HG03439 (cell line): Measurements from ENCODE around the gene TMEM88.
"Not testable (repeated sequence)": the region's sequence is repeated elsewhere in the genome, so short reads cannot be mapped to it uniquely, and the experiment has no call there.

Source experiments
- ATAC-seq: cut with Tn5 transposase; IDR thresholded peaks from one replicate; pipeline ENCODE4 v1.9.1; 2021; ENCODE audit warnings: mild to moderate bottlenecking, moderate library complexity; ENCODE audit not compliant: unreplicated experiment

Gene TMEM88

GRCh38 chr17:7854851-7855659 lies at the start of gene TMEM88:
TSS of gene TMEM88 (plus strand) at chr17:7855066. CDS start at chr17:7855075, 9 bp downstream.
- ATAC-seq, result no peak

DNA sequence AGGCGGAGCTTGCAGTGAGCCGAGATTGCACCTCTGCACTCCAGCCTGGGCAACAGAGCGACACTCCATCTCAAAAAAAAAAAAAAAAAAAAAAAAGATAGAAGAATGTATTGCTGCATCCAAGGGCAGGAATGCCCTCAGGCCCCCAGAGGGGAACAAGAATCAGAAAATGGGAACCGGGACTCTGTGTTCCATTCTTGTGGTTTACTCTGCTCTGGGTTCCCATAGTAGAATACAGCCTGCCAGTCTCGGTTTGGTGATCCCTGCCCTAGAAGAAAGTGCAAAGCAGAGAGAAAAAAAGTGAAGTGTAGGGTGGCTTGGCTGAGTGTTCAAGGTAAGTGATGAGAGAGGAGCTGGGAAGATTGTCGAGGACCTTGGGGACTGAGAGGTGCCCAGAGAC lies 48.3 kb upstream of the TMEM88 start:
- no peak for ATAC-seq

- no peak for ATAC-seq
These were observed 47.7 kb upstream of the TMEM88 start for GRCh38 chr17:7807206-7807605.

DNA sequence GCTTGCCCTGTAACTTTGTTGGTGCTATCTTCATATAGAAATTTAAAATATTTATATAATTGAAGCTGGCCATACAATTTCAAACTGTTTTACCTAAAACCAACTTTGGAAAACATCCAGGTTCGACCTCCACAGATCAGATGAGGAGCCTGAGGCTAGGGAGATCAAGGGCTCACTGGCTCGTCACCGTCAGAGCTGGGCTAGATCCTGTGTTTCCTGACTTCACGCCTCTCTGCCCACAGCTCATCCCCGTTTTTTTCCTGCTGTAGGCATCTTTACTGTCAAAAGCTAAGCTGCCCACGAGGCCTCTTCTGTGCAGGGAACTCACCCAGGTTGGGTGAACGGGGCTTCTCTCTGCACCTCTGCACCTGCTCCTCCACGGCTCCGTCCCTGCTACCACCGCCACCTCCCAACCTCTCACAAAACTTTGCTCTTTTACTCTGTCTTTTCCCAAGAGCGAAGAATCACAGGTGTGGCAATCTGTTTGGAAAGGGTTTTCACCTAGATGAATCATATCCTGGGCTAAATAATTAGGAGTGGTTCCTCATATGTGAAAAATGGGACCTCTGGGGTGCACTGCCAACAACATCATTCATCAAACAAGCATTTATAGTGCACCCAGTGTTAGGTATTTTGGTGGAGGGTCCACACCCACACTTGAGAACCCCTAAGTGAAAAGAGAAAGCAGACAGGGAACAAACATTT lies 45.6 kb upstream of the TMEM88 start:
- ATAC-seq, result no peak

- not testable (repeated sequence) for ATAC-seq
These were observed 45.0 kb upstream of the TMEM88 start for GRCh38 chr17:7809791-7810343.

GRCh38 chr17:7811251-7811650 lies 43.6 kb upstream of the TMEM88 start:
- ATAC-seq, result no peak

GRCh38 chr17:7814969-7815368 lies 39.9 kb upstream of the TMEM88 start:
- ATAC-seq, result no peak

DNA sequence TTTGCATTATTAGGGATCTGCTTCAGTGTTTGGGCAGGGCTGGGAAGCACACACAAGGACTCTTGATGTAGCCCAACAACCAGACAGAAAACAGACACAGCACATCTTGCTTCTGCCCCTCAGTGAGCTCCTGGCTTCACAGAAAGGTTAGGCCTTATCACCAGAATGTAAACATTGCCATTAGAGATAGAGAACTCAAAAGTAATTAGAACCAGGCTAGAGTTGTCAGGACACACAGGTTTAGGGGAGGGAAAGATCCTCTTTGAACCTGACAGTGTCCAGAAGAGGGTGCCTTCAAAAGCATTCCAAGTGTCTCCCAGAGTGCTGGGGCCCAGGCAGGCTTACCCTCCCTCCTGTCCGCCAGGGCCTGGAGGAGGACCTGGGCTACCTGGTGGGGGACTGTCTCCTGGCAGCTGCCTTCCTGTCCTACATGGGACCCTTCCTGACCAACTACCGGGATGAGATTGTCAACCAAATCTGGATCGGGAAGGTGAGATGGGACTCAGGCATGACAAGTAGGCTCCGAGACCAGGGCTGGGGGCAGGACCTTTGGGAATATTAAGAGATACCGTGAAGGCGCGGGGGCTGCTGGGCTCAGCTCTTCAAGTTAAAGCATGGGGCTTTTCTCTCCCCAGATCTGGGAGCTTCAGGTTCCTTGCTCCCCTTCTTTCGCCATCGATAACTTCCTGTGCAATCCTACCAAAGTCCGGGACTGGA lies 37.8 kb upstream of the TMEM88 start:
- no peak for ATAC-seq

GRCh38 chr17:7817643-7817964 lies 37.3 kb upstream of the TMEM88 start:
- no peak for ATAC-seq

DNA sequence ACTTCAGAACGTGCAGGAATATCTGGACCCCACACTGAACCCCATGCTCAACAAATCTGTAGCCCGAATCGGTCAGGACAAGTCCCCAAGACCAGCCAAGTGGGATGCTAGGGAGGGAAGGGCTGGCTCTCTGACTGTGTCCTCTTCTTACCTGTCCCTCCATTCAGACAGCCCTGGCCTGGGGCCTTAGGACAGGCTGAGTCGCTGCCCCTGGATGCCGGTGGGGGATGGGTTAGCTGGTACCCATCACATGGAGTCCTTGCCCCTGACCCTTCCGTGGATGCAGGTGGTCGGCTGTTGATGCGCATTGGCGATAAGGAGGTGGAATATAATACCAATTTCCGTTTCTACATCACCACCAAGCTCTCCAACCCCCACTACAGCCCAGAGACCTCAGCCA lies 36.8 kb upstream of the TMEM88 start:
- no peak for ATAC-seq

DNA sequence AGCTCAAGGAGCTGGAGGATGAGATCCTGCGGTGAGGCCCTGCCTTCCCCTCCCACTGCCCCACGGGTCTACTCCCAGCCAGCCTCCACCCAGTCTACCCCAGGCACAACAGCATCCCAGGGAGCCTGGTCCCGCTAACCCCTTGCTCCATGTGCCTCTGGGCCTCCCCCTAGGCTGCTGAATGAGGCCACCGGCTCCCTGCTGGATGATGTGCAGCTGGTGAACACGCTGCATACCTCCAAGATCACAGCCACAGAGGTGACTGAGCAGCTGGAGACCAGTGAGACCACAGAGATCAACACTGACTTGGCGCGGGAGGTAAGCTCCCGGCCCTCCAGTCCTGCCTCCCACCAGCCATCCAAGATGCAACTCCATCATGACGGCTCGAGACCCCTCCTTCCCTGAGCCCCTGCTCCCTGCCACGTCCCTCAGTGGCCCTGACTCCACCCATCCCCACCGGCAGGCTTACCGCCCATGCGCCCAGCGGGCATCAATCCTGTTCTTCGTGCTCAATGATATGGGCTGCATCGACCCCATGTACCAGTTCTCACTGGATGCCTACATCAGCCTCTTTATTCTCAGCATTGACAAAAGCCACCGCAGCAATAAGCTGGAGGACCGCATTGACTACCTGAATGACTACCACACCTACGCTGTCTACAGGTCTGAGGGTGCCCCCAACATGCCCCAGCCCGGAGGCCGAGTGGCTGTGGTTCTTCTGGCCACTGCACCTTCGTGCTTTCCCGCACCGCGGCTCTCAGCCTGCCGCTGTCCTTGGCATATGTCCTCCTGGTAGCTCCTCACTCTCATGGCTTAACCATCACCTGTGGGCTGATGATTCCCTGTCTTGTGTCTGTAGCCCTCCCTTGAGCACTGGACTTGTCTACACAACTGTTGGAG lies 35.9 kb upstream of the TMEM88 start:
- no peak for ATAC-seq

- no peak for ATAC-seq
These were observed 34.6 kb upstream of the TMEM88 start for GRCh38 chr17:7820231-7820630.

DNA sequence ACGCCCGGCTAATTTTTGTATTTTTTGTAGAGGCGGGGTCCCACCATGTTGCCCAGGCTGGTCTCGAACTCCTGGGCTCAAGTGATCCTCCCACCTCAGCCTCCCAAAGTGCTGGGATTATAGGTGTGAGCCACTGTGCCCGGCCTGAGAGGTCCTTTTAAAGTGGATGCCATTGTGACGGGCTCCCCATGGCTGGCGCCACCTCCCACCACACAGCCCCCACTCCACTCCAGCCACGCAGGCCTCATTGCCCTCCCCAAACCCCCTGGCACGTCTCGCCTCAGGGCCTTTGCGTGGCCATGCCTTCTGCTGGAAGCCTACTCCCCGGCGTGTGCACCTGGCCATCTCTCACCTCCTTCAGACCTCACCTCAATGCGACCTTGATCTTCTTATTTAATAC lies 32.7 kb upstream of the TMEM88 start:
- no peak for ATAC-seq

DNA sequence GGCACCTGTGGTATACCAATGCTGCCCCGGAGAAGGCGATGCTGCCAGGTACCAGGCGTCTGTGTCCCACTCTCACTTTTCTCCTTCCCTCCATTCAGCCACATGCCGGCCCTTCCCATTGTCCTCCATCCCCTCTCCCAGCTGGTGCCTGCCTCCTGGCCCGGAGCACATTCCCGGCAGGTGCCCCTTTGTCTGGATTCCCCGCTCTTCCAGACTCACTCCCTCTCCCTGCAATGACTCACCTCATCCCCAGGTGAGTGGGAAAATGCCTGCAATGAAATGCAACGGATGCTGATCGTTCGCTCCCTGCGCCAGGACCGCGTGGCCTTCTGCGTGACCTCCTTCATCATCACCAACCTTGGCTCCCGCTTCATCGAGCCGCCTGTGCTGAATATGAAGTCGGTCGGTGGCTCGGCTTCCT lies 31.3 kb upstream of the TMEM88 start:
- no peak for ATAC-seq

DNA sequence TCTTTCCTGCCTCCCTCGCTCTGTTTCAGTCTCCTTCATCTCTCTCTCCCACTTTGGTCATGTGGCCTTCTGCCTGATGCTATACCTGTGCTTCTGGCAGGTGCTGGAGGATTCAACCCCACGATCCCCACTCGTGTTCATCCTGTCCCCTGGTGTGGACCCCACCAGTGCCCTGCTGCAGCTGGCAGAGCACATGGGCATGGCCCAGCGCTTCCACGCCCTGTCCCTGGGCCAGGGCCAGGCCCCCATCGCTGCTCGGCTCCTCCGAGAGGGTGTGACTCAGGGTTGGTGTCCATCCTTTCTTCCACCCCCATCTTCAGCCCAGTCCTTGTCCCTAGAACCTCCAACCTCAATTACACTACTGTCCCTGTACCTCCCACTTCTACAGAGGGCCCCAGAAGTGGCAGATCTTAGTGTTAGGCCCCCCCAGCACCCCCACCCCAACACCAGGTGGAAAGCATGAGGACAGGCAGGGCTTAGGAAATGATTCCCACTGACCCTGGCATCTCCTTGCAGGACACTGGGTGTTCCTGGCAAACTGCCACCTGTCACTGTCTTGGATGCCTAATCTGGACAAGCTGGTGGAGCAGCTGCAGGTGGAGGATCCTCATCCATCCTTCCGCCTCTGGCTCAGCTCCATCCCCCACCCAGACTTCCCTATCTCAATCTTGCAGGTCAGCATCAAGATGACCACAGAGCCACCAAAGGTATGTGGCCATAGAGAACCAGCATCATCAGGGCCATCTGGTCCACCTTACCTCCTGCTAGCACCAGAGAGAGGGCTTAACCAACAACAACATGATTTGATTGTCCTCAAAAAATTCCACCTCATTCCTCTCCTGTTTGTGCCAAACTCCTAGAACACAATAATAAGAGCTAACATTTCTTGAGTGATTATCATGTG lies 30.6 kb upstream of the TMEM88 start:
- ATAC-seq, result no peak

DNA sequence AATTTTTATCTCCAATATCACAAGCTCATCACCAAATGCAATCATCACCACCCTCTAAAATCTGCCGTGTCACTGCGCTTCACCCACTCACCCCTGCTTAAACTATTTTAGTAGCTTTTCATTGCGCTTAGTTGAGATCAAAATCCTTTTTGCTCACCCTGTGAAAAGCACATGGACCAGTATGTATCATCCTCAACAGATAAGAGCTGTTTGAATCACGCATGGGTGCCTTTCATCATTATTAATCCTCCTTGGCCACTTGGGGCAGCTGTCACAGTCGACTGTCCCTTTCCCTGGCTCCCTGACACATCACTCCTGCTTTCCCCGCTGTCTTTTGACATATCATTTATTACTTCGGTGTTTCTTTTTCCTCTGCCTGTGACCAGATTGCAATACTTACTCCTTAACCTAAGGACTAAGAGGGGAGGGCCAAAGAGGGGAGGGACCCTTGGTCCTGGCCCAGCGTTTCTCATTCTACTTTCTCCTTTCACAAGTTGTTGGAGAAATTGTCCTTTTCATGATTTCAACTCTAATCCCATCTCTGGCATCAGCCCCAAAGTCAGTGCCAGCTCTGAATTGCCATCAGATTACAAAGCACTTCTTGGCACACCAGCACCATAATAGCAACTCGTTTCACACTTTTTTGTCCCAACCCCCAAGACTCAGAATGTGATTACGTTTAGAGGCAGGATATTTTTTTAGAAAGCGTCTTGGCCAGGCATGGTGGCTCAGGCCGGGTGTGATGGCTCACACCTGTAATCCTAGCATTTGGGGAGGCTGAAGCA lies 29.5 kb upstream of the TMEM88 start:
- ATAC-seq, result no peak

- ATAC-seq, result no peak
These were observed 24.2 kb upstream of the TMEM88 start for GRCh38 chr17:7830616-7831015.

GRCh38 chr17:7831233-7831632 lies 23.6 kb upstream of the TMEM88 start:
- ATAC-seq, result no peak

GRCh38 chr17:7832431-7832830 lies 22.4 kb upstream of the TMEM88 start:
- ATAC-seq, result no peak
